HEK293 (cell line): ENCODE measurements around the gene PAQR7.

ENCODE experiments used
- HOXC10 ChIP-seq: sonication (generic); formaldehyde crosslinking; IDR thresholded peaks from 2 replicates; pipeline ENCODE4 v1.8.1; 2023; ENCODE audit warnings: mild to moderate bottlenecking, missing genetic modification reagents
- ZBTB17 ChIP-seq: fragments of 450-650 bp; formaldehyde crosslinking; IDR thresholded peaks from 2 replicates; pipeline ENCODE4 v1.5.1; 2016; ENCODE audit warnings: missing biosample characterization, missing genetic modification characterization
- ZNF133 ChIP-seq: fragments of 450-650 bp; formaldehyde crosslinking; IDR thresholded peaks from 2 replicates; pipeline ENCODE4 v1.5.1; 2016; ENCODE audit warnings: missing biosample characterization, missing genetic modification characterization
- ZNF274 ChIP-seq, 2 experiments: fragments of 200-500 bp in 1 of 2; fragments of 450-650 bp in 1 of 2; sonication (Bioruptor generic) in 1 of 2; formaldehyde crosslinking in 1 of 2; IDR thresholded peaks; 2 replicates each; pipeline versions ENCODE4 v1.5.1 to v1.6.1; 2014 to 2016; ENCODE audit warnings: borderline replicate concordance in 1 of 2, inconsistent platforms in 1 of 2, low read length in 1 of 2, missing biosample characterization in 1 of 2, missing genetic modification characterization in 1 of 2
- ZNF302 ChIP-seq: fragments of 450-650 bp; formaldehyde crosslinking; IDR thresholded peaks from 2 replicates; pipeline ENCODE4 v1.5.1; 2016; ENCODE audit warnings: missing biosample characterization, missing genetic modification characterization, low read depth
- ZNF555 ChIP-seq: fragments of 450-650 bp; formaldehyde crosslinking; conservative IDR thresholded peaks from 2 replicates; pipeline ENCODE4 v1.5.1; 2017; ENCODE audit warnings: missing biosample characterization, mild to moderate bottlenecking, missing genetic modification characterization, inconsistent platforms
- ZNF660 ChIP-seq: fragments of 450-650 bp; IDR thresholded peaks from 2 replicates; pipeline ENCODE4 v1.5.1; 2018; ENCODE audit warnings: missing biosample characterization, mild to moderate bottlenecking, missing genetic modification characterization
- TF ChIP-seq, protein P1 (sequence below): fragments of 450-650 bp; formaldehyde crosslinking; IDR thresholded peaks from 2 replicates; pipeline ENCODE4 v1.5.1; 2016; ENCODE audit warnings: missing biosample characterization, missing genetic modification characterization
- TF ChIP-seq, protein P2 (sequence below): fragments of 450-650 bp; formaldehyde crosslinking; IDR thresholded peaks from 2 replicates; pipeline ENCODE4 v1.5.1; 2016; ENCODE audit warnings: missing biosample characterization, missing genetic modification characterization
- TF ChIP-seq, protein P3 (sequence below): IDR thresholded peaks from 2 replicates; pipeline ENCODE4 v1.6.1; 2011; ENCODE audit warnings: mild to moderate bottlenecking, low read depth, low read length, borderline replicate concordance
- TF ChIP-seq, protein P4 (sequence below): fragments of 450-650 bp; formaldehyde crosslinking; conservative IDR thresholded peaks from 2 replicates; pipeline ENCODE4 v1.5.1; 2016; ENCODE audit warnings: low read depth, missing biosample characterization, missing genetic modification characterization

DNA sequence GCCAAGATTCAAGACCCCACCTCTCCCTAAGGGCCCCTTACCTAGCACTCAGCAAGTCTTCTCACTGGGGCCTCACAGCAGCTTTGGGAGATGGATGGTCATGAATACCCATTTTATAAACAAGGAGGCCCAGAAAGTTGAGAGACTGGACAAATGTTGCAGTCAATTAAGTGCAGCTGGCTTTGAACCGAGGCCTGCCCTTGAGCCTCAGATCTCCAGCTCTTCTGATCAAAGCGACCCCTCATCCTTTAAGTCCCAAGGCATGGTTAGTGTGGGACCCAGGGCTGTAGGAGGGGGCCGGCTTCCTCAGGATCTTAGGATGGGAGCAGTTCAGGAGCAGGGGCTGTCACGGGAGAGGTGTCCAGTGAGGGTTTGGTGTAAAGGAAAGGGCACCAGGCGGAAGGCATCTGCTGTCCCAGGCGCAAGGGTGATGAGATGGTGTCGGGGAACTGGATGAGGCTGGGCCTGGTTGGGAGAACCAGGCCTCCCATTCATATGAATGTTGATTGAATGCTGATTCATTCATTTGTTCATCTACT lies 60.9 kb downstream of the PAQR7 start:
- no peak for TF ChIP-seq ZNF274 (IDR thresholded peaks at IDR 0.05; ENCODE audit: low read length)
- no peak for TF ChIP-seq ZNF274 (tag by site-specific recombination; IDR thresholded peaks at IDR 0.05; ENCODE audit: borderline replicate concordance)
- TF ChIP-seq, protein P1, sequence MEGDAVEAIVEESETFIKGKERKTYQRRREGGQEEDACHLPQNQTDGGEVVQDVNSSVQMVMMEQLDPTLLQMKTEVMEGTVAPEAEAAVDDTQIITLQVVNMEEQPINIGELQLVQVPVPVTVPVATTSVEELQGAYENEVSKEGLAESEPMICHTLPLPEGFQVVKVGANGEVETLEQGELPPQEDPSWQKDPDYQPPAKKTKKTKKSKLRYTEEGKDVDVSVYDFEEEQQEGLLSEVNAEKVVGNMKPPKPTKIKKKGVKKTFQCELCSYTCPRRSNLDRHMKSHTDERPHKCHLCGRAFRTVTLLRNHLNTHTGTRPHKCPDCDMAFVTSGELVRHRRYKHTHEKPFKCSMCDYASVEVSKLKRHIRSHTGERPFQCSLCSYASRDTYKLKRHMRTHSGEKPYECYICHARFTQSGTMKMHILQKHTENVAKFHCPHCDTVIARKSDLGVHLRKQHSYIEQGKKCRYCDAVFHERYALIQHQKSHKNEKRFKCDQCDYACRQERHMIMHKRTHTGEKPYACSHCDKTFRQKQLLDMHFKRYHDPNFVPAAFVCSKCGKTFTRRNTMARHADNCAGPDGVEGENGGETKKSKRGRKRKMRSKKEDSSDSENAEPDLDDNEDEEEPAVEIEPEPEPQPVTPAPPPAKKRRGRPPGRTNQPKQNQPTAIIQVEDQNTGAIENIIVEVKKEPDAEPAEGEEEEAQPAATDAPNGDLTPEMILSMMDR (tag by site-specific recombination): no peak
- TF ChIP-seq, protein P2, sequence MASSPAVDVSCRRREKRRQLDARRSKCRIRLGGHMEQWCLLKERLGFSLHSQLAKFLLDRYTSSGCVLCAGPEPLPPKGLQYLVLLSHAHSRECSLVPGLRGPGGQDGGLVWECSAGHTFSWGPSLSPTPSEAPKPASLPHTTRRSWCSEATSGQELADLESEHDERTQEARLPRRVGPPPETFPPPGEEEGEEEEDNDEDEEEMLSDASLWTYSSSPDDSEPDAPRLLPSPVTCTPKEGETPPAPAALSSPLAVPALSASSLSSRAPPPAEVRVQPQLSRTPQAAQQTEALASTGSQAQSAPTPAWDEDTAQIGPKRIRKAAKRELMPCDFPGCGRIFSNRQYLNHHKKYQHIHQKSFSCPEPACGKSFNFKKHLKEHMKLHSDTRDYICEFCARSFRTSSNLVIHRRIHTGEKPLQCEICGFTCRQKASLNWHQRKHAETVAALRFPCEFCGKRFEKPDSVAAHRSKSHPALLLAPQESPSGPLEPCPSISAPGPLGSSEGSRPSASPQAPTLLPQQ (tag by site-specific recombination): no peak
- no peak for TF ChIP-seq ZNF133
- no peak for TF ChIP-seq ZNF555
- TF ChIP-seq HOXC10 (CRISPR knock-in tag): no peak
- TF ChIP-seq, protein P3, sequence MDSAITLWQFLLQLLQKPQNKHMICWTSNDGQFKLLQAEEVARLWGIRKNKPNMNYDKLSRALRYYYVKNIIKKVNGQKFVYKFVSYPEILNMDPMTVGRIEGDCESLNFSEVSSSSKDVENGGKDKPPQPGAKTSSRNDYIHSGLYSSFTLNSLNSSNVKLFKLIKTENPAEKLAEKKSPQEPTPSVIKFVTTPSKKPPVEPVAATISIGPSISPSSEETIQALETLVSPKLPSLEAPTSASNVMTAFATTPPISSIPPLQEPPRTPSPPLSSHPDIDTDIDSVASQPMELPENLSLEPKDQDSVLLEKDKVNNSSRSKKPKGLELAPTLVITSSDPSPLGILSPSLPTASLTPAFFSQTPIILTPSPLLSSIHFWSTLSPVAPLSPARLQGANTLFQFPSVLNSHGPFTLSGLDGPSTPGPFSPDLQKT: no peak
- TF ChIP-seq ZNF302: no peak
- TF ChIP-seq, protein P4, sequence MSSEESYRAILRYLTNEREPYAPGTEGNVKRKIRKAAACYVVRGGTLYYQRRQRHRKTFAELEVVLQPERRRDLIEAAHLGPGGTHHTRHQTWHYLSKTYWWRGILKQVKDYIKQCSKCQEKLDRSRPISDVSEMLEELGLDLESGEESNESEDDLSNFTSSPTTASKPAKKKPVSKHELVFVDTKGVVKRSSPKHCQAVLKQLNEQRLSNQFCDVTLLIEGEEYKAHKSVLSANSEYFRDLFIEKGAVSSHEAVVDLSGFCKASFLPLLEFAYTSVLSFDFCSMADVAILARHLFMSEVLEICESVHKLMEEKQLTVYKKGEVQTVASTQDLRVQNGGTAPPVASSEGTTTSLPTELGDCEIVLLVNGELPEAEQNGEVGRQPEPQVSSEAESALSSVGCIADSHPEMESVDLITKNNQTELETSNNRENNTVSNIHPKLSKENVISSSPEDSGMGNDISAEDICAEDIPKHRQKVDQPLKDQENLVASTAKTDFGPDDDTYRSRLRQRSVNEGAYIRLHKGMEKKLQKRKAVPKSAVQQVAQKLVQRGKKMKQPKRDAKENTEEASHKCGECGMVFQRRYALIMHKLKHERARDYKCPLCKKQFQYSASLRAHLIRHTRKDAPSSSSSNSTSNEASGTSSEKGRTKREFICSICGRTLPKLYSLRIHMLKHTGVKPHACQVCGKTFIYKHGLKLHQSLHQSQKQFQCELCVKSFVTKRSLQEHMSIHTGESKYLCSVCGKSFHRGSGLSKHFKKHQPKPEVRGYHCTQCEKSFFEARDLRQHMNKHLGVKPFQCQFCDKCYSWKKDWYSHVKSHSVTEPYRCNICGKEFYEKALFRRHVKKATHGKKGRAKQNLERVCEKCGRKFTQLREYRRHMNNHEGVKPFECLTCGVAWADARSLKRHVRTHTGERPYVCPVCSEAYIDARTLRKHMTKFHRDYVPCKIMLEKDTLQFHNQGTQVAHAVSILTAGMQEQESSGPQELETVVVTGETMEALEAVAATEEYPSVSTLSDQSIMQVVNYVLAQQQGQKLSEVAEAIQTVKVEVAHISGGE (tag by site-specific recombination): no peak
- TF ChIP-seq ZNF660 (tag by site-specific recombination): no peak
- no peak for TF ChIP-seq ZBTB17 (tag by site-specific recombination)
